ENCODE results near the gene SOX6.

Gene SOX6

GRCh38 chr11:15938121-15938611 is 418.2 kb downstream of the SOX6 start:
- no peak for TF ChIP-seq CTCF (IDR thresholded peaks at IDR 0.05; ENCODE audit: low read depth, low read length)
- no peak overlapping the region for H3K4me3 ChIP-seq (replicated peaks in 1 of 2; ENCODE audit: low read depth in 2 of 2, low read length in 2 of 2)
- no peak for DNase-seq (ENCODE audit: low read depth in 2 of 2)

- TF ChIP-seq CTCF (IDR thresholded peaks at IDR 0.05; ENCODE audit: low read depth, low read length), result no peak
- H3K4me3 ChIP-seq (replicated peaks in 1 of 2; ENCODE audit: low read depth in 2 of 2, low read length in 2 of 2), result no peak overlapping the region
- no peak for DNase-seq (ENCODE audit: low read depth in 2 of 2)
Observed at GRCh38 chr11:15937601-15938120, 418.7 kb downstream of the SOX6 start.

DNA sequence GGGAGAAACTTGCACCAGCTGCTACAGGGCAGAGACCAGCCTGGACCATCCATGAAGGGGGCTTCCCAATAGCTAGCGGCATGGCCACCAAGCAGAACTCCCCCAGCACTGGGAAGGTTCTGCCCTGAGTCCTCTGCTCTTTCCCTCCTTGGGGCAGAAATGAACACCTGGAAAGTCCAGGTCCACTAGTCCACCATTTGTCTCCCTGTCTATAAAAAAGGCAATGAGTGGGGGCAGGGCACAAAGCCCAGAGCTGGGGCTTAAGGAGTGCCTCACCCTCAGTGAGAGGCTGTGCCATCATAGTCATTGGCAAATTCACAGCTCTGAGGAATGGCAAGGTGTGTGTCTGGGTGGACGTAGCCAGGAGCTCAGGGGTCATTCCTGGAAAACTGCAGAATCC is 420.3 kb downstream of the SOX6 start:
- no peak for TF ChIP-seq CTCF (IDR thresholded peaks at IDR 0.05; ENCODE audit: low read depth, low read length)
- no peak overlapping the region for H3K4me3 ChIP-seq (replicated peaks in 1 of 2; ENCODE audit: low read depth in 2 of 2, low read length in 2 of 2)
- DNase-seq (ENCODE audit: low read depth in 2 of 2), result no peak

- no peak overlapping the region for H3K4me3 ChIP-seq (replicated peaks in 1 of 2; ENCODE audit: low read depth in 2 of 2, low read length in 2 of 2)
- DNase-seq (ENCODE audit: low read depth in 2 of 2), result no peak
- TF ChIP-seq CTCF (IDR thresholded peaks at IDR 0.05; ENCODE audit: low read depth, low read length), result no peak
Observed at GRCh38 chr11:15935373-15935772, 421.0 kb downstream of the SOX6 start.

DNA sequence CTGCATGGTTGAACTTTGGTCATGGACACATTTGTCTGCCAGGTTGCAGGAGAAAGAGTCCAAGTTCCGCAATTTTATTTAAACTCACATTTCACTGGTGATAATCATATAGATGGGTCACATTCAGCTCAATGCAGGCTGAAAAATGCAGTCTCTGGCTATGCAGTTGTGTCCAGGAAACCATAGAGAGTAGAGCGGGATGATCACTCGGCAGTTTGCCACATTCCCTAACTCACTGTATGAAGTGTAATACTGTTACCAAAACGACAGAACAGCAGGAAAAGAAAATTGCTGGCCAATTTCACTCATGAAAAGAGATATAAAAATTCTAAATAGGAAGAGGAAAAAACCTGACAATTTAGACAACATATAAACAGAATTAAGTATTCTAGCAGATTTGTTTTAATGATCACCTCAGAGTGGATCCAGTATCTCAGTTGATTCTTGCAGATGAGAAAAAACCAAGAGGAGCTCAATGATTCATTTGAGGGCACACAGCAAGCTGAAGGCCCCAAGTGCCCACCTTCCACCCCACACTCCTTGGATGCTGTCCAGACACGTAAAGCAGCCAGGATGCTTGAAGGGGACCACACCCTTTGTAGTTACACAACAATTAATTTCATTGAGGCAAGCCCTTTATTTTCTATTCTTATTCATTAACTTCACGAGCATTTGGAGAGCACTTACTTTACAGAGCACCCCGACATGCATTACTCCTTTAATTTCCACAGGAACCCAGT is 422.3 kb downstream of the SOX6 start:
- H3K4me3 ChIP-seq (replicated peaks in 1 of 2; ENCODE audit: low read depth in 2 of 2, low read length in 2 of 2), result no peak overlapping the region
- DNase-seq (ENCODE audit: low read depth in 2 of 2), result no peak
- no peak for TF ChIP-seq CTCF (IDR thresholded peaks at IDR 0.05; ENCODE audit: low read depth, low read length)

DNA sequence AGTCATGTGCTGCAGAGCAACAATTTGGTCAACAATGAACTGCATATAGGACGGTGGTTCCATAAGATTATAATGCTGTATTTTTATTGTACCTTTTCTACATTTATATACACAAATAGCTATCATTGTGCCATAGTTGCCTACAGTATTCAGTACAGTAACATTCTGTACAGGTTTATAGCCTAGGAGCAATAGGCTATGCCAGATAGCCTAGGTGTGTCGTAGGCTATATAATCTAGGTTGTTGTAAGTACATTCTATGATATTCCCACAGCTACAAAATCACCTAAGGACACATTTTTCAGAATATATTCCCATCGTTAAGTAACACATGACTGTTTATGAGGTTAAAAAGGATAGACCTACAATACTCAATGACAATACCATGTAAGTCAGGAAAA is 423.9 kb downstream of the SOX6 start:
- no peak for DNase-seq (ENCODE audit: low read depth in 2 of 2)
- no peak for TF ChIP-seq CTCF (IDR thresholded peaks at IDR 0.05; ENCODE audit: low read depth, low read length)
- H3K4me3 ChIP-seq (replicated peaks in 1 of 2; ENCODE audit: low read depth in 2 of 2, low read length in 2 of 2), result no peak overlapping the region

Data from cardiac fibroblast (primary cell).